SIG-M5 treated with dmso at 0.1 percent for 504 hours (cell line): ENCODE results near the gene LAMC1.

Experiments
- DNase-seq: peaks from one replicate; lab custom pipeline; 2025; ENCODE audit not compliant: unreplicated experiment; lab: John Stamatoyannopoulos, UW

LAMC1 gene

GRCh38 chr1:183101841-183102276 lies 78.6 kb downstream of the LAMC1 start:
- peak; percentile 93 for DNase-seq

- DNase-seq: no peak
These were observed 79.9 kb downstream of the LAMC1 start for GRCh38 chr1:183103147-183103546.

- DNase-seq: no peak
These were observed 80.4 kb downstream of the LAMC1 start for GRCh38 chr1:183103577-183103976.

GRCh38 chr1:183105449-183105848 lies 82.2 kb downstream of the LAMC1 start:
- peak; percentile 10 for DNase-seq

- DNase-seq: no peak
These were observed 82.9 kb downstream of the LAMC1 start for GRCh38 chr1:183106166-183106565.

- DNase-seq: no peak
These were observed 83.5 kb downstream of the LAMC1 start for GRCh38 chr1:183106746-183107145.

- no peak for DNase-seq
These were observed 87.2 kb downstream of the LAMC1 start for GRCh38 chr1:183110326-183110880.

GRCh38 chr1:183114441-183114840 lies 91.2 kb downstream of the LAMC1 start:
- no peak for DNase-seq

GRCh38 chr1:183116416-183116815 lies 93.2 kb downstream of the LAMC1 start:
- DNase-seq: no peak

- DNase-seq: no peak
These were observed 98.4 kb downstream of the LAMC1 start for GRCh38 chr1:183121609-183122008.

GRCh38 chr1:183124259-183124658 lies 101.0 kb downstream of the LAMC1 start:
- no peak for DNase-seq

- no peak for DNase-seq
These were observed 102.2 kb downstream of the LAMC1 start for GRCh38 chr1:183125279-183125999.

GRCh38 chr1:183126000-183126366 lies 102.8 kb downstream of the LAMC1 start:
- no peak for DNase-seq

GRCh38 chr1:183126528-183126927 lies 103.3 kb downstream of the LAMC1 start:
- no peak for DNase-seq

- DNase-seq: no peak
These were observed 106.9 kb downstream of the LAMC1 start for GRCh38 chr1:183129921-183130690.

GRCh38 chr1:183131166-183131565 lies 107.9 kb downstream of the LAMC1 start:
- DNase-seq: no peak

GRCh38 chr1:183135336-183135735 lies 112.1 kb downstream of the LAMC1 start:
- DNase-seq: no peak

- no peak for DNase-seq
These were observed 114.6 kb downstream of the LAMC1 start for GRCh38 chr1:183137782-183138181.

GRCh38 chr1:183138301-183138700 lies 115.1 kb downstream of the LAMC1 start:
- no peak for DNase-seq

GRCh38 chr1:183139281-183139942 lies 116.2 kb downstream of the LAMC1 start:
- peak; percentile 26 for DNase-seq

GRCh38 chr1:183140633-183141032 lies 117.4 kb downstream of the LAMC1 start:
- no peak for DNase-seq

GRCh38 chr1:183142171-183142570 lies 119.0 kb downstream of the LAMC1 start:
- DNase-seq: no peak
